Epithelial cell of prostate (primary cell): Measurements from ENCODE around the gene SART3.
"Not testable (repeated sequence)": the region's sequence is repeated elsewhere in the genome, so short reads cannot be mapped to it uniquely, and the experiment has no call there.

Experiments
- DNase-seq: peaks from one replicate; pipeline ENCODE4 v3.0.0-alpha.2; 2011; ENCODE audit warnings: low read depth, low spot score
- H3K27ac ChIP-seq: fragments of 450-650 bp; 2 replicates; pipeline ENCODE4 v1.5.1; 2017; ENCODE audit warnings: mild to moderate bottlenecking

SART3 gene

DNA sequence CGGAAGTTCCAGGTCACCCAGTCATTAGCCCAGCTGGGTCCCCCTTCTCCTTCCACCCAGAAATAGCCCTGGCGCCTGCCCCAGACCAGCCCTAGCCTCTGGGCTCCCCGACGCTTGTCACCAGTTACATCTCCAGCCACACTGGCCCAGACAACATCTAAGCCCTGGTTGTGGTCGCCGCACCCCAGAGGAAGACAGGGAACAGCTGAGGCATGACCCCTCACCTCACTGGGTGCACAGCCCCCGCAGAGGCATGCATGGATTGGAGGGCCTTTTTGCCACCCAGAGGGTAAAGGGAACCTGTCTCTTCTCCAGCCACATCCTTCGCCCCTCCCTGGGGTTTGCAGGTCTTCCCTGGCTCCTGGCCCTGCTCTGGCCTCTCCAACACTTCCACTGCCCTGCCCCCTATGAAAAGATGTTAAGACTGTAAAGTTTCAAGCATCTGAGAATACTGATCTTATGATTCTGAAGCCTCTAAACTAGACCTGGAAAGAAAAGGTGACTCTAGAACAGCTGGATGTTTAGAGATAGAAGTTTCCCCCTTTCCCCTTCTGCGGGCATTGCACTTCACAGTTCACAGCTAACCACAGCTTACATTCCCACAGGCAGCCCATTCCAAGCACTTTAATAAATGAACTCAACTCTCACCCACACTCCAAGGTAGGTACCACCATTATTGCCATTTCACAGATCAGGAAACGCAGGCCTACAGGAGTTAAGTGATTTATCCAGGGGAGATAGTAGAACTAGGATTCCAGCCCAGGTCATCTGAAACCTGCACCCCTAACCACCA, 22.2 kb upstream of the SART3 start:
- DNase-seq: no peak
- H3K27ac ChIP-seq: no peak overlapping the region

DNA sequence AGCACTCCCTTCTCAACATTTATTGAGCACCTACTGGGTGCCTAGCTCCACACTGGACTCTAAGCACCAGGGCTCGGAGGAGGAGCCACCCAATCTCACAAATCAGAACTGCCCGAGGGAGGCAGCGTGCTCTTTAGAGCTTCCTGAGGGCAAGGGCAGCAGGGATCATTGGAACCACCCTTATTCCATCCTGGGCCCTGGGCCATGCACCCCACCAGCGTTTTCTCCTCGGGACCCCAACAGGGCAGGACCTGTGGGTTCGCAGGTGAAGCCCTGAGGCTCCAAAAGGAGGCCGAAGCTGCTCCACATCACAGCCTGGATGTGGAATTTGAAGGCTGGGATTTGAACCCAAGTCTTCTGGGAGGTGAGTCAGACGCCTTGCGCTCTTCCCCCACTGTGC, 21.5 kb upstream of the SART3 start:
- no peak overlapping the region for H3K27ac ChIP-seq
- no peak for DNase-seq

DNA sequence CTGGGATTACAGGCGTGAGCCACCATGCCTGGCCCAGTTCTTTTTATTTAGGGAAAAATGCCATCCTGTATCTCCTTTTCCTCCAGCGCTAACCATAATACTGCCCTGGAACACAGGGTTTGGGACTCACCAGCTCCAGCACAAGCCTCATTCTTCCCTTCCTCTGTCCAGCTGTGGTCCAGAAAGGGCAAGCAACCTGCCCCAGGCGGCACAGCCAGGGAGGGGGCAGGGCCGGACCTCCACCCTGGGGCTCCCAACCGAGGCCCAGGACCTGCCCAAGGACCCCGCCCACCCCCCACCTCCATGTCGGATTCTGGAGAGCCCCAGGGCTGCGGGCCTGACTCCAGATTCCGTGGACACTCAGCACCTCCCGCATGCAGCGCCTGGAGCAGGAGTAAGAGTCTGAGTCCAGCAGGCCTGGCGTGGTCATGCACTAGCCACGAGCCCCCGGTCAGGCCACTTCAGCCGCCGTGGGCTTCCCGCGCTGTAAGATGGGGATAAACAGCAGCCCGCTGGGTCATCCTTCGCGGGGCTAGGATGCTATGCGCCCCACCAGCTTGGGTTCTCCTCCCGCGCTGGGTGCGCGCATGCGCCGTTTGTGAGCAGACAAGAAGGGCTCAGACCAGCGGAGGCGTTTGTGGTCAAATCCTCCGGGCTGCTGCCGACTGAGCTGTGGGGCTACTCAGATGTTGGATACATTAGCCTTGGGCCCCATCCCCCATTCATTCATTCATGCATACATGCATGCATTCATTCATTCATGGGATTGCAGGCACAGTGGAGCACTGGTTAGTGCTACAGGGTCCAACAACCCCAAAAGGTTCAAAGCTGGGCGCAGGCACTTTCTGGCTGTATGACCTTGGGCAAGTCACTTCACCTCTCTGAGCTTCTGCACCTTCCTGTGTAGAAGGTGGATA, 20.6 kb upstream of the SART3 start:
- no peak overlapping the region for H3K27ac ChIP-seq
- no peak for DNase-seq

DNA sequence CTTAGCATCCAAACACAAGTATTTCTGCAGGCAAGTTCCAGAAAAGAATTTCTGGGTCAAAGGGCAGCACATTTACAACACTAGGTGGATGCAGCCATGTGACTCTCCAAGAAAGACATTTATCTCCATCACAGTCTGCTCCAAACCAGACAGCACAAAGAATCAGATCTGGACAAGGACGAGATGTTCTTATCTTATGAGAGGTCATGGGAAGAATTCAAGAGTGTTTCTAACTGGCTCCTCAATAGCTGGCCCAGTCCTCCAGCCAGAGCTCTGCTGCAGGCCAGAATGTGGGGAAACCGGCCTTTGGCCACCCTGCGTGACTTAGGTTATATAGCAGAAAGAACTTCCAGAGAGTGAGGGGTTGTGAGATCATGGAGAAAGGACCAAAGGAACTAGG, 19.6 kb upstream of the SART3 start:
- DNase-seq: no peak
- no peak overlapping the region for H3K27ac ChIP-seq

DNA sequence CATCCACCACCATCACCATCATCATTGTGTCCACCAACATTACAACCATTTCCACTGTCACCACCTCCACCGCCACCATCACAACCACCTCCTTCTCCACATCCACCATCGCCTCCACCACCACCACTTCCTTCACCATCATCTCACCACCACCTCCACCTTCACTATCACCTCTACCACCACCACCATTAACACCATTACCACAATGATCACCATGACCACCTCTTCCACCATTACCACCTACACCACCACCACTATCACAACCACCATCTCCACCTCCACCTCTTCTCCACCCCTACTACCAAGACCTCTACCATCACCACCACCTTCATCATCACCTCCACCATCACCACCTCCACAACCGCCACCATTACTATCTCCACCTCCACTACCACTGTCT, 17.8 kb upstream of the SART3 start:
- no peak overlapping the region for H3K27ac ChIP-seq

DNA sequence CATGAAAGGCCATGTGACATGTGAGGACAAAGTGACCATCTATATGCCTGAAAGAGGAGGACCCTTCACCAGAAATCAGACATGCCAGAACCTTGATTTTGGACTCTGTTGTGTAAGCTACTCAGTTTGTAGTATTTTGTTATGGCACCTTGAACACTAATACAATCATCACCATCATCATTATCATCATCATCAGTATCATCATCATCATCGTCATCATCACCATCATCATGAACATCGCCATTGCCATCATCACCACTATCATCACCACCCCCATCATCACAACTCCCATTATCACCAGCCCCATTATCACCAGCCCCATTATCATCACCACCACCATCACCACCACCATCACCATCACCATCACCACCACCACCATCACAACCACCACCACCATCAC, 17.3 kb upstream of the SART3 start:
- no peak for DNase-seq
- no peak overlapping the region for H3K27ac ChIP-seq

More for the DNA sequence above, 17.8 kb upstream of the SART3 start:
- no peak for DNase-seq

DNA sequence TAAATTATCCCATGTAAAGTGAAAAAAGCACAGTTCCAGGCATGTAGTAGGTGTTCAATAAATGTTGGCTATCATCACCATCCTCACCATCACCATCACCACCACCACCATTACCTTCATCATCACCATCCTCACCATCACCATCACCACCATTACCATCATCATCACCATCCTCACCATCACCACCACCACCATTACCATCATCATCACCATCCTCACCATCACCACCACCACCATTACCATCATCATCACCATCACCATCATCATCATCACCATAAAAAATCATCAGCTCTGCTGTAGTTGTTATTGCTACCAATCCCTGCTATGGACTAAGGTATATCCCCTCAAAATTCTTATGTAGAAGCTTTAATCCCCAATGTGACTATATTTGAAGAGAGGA, 16.5 kb upstream of the SART3 start:
- no peak for DNase-seq
- H3K27ac ChIP-seq: no peak overlapping the region

DNA sequence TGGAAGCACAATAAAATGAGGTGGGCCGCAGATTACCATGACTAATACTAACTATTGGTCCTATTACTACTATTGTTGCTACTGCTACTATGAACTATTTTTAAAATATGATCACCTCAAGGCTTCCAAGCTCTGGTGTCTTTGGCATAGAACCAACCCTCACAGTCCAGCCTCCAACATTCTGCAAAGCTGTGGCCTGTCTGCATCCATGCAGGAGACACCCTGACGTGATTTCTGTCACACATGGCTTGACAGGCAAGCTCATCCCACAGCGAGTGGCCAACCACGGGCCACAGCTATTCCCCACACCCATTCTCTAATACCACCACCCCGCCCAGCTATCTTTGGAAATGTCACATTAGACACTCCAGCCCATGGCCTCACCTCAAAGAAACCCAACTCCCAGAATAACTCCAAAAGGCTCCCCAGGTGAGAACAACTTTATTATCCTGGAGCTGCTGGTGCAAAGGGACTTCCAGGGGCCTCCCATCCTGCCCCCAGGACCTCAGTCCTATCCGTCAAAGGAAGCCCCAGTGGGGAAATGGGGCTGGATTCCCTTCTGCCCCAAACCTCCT, 15.8 kb upstream of the SART3 start:
- no peak for DNase-seq
- no peak overlapping the region for H3K27ac ChIP-seq

DNA sequence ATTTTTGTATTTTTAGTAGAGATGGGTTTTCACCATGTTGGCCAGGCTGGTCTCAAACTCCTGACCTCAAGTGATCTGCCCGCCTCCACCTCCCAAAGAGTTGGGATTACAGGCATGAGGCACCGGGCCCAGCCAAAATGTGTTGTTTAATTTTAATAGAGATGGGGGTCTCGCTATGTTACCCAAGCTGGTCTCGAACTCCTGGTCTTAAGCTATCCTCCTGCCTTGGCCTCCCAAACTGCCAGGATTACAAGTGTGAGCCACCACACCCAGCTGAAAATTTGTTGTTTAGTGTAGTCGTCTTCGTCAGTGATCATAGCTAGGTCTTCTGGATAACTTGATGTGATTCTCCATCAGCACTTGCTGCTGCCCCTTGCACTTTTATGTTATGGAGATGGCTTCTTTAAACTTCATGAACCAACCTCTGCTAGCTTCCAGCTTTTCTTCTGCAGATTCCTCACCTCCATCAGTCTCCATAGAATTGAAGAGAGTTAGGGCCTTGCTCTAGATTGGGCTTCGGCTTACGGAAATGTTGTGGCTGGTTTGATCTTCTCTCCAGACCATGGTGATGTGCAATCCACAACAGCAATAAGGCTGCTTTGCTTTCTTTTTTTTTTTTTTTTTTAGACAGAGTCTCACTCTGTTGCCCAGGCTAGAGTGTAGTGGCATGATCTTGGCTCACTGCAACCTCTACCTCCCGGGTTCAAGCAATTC, 14.4 kb upstream of the SART3 start:
- no peak overlapping the region for H3K27ac ChIP-seq

DNA sequence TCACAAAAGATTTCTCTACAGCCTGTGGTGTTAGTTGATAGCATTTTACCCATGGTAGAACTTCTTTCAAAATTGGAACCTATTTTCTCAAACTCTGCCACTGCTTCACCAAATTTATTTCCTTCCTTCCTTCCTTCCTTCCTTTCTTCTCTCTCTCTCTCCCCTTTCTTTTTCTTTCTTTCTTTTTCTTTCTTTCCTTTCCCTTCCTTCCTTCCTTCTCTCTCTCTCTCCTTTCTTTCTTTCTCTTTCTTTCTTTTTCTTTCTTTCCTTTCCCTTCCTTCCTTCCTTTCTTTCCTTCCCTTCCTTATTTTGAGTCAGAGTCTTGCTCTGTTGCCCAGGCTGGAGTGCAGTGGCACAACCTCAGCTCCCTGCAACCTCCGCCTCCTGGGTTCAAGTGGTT, 13.3 kb upstream of the SART3 start:
- H3K27ac ChIP-seq, DNase-seq: not testable (repeated sequence)

More for the DNA sequence above, 14.4 kb upstream of the SART3 start:
- no peak for DNase-seq

DNA sequence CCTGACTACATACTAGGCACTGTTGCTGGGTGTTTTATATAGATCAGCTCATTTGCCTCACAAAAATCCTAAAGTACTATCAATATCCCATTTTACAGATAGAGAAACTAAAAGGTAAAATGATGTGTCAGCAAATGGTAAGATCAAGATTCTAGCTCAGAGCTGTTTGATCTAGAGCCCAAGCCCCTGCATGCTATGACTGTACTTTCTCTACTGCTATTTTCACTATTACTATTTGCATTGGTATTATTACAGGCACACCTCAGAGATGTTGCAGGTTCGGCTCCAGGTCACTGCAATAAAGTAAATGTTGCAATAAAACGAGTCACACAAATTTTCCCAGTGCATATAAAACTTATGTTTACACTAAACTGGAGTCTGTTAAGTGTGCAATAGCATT, 12.3 kb upstream of the SART3 start:
- no peak for DNase-seq
- no peak overlapping the region for H3K27ac ChIP-seq

DNA sequence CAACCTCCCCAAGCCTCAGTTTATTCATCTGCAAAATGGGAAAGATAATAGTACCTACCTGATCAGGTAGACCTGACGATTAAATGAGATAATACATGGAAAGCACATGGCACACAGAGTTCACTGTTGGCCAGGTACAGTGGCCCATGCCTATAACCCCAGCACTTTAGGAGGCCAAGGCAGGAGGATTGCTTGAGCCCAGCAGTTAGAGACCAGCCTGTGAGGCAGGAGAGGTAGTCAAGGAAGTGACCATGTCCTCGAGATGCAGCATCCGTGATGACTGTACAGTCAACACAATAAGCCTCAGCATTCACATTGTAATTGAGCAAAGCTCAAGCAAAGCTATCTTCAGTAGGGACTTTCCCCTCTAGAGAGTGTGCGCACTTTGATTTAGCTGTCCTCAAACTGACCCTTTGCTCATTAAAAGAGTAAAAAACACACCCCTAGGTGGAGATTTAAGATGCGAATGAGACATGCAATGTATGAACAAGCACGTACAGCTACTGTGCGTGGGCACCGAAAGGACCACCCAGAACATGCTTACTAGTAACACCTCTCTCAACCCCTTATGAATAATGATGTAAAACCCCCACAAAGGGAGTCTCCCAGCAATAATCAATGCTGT, 11.3 kb upstream of the SART3 start:
- no peak overlapping the region for H3K27ac ChIP-seq

DNA sequence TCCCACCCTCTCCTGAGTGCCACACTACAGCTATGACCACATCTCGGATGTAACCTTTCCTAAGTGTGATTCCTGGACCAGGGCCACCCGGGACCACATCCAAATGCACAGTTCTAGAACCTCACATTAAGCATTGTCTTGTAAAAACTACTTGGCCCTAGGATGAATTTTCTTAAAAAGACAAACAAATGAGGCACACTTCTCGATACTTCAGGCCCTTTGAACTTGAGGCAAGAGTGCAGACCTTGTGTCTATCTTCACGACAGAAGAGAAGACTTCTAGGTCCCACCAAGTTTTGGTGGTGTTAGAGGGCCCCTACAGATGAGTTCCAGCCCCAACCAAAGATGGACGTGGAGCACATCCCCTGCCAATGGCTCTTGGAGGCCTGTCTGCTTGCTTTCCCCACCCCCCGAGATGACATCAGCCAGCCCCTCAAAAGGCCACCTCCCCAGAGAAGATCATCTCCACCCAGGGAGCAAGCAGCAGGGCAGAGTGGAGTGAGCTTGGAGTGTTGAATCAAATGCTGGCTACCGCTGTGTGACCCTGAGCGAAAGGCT, 10.7 kb upstream of the SART3 start:
- no peak for DNase-seq
- no peak overlapping the region for H3K27ac ChIP-seq

More for the DNA sequence above, 11.3 kb upstream of the SART3 start:
- DNase-seq: no peak

DNA sequence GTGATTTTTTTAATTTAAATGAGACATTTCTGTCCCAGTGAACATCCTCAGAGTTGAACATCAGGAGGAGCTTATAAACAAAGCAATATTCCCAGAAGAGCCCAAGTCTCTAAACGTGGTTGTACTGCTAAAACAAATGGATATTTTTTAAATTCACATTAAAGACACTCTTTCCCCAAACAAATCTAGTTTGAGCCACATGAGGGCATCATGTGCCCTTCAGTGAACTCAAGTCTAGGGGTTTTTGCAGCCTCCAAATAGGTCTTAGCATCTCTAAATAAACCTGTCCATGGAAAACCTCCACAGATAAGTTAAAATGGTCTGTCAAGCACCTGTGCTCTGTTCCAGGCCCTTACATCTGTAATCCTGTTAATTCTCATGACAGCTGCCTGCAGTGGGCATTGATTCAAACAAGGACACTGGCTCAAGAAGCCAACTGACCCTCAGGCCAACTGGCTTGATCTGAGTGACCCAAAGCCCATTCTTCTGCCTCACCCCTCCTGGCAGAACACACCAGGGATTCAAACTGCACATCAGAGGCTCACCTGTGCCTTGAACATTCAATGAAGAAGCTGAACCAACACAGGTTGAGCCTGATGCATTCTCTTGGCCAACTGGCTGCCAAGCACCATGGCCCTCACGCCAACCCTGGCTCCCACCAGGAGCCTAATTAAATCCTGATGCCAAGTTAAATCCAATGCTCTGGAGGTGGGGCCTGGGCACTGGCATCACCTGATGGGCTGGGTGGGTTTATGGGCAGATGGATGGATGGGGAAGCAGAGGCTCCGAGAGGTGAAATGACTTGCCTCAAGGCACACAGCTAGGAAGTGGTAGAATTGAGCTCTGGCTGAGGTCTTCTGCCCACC, 10.0 kb upstream of the SART3 start:
- no peak overlapping the region for H3K27ac ChIP-seq
- no peak for DNase-seq

DNA sequence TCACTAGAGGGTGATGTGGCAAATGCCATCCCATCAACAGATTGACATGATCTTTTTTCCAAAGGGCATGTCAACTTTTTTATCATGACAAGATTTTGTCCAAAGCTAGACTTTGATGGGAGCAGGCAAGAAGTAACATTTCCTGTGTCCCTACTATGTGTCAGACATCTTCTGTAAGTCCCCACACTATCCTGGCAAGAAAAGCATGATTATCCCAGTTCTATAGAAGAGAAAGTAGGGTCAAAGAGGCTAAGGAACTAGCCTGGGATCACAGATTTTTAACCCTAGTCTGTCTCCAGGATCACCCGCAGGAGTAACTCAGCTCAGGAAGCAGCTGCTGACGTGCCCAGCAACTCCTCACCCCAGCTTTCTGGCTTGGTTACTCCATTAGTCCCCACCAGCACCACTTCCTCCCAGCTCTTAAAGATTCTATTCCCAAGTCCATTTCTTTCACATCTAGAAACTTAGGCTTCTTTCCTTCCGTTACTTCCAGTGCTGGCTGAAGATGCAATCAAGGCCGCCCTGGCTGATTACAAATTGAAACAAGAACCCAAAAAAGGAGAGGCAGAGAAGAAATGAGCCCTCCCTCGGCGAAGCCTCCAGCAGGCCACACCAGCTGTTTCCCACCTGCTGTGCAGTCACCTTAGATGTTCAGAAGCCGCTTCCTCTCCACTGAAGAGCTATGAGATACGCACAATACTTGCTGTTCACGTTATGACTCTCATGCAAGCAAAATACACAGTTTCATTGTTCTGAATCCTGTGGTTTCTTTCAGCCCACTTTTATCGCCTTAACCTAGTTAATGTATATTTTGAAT, 7.6 kb upstream of the SART3 start:
- no peak overlapping the region for H3K27ac ChIP-seq
- no peak for DNase-seq

DNA sequence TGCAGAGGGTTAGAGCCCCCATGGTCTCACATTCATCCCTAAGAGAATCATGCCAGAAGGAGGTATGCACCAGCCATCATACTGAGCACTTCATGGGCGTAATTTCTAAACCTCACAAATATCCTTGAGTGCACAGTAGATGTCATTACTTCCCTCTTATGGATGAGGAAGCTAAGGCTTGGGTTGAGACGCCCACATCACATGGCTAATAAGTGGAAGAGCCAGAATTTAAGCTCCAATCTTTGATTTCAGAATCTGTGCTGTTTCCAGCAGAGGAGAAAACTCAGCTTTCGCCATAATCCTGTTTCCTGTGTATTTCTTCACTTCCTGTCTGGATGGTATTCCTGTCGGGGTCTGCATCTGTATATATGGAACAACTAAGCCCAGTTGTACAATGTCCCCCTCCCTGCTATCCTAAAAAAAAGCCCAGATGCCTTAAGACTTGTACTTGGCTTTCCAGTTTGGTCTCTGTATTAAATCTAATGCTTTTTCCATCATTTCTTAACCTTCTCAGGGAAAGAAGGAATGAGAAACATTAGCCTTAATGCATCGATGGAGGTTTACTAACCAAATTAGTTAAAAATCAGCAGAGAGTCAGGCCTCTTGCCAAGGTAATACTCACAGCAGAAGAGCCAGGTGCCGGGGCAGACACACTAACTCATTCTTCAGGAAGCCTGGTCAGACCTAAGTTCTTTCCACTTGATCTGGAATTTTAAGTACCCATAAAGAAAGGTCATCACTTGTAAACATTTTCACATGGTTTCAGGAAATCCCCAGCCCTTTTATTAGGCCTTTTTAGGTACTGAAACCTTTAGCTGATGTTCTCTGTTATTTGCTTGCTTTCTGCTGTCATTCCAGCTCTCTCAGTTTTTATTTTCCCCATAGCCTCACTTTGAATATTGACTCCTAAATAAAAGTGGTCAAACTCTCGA, 6.7 kb upstream of the SART3 start:
- no peak for DNase-seq
- H3K27ac ChIP-seq: no peak overlapping the region

DNA sequence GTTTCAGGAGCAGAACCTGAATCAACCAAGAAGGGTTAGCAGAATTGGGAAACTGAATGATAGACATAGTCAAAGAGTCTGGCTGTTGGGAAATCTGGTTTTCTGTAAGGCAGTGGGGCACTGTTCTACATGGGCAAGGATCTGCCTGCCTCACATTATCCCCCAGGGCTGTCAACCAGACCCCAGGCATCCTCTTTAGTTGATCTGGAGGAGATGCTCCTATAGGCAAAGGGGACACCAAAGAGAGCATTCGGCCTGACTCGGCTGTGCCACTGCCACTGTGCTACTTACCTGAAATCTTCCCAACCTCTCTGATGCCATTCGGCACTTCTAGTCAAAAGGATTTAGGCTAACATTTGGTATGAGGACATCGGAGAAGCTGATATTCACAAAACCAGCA, 5.5 kb upstream of the SART3 start:
- no peak for DNase-seq
- peak overlapping the region; percentile 39 for H3K27ac ChIP-seq
